CD4-positive, alpha-beta T cell treated with Interleukin-4 for 1 hour (primary cell): ENCODE results near the gene NSL1.
A peak's percentile ranks its signal among the peaks of the same experiment; 100 is the strongest.
"Not testable (repeated sequence)": the region's sequence is repeated elsewhere in the genome, so short reads cannot be mapped to it uniquely, and the experiment has no call there.

ENCODE experiments used
- DNase-seq, 2 donors: peaks; one replicate each; pipeline ENCODE4 v3.0.0-alpha.2; 2020 to 2022

NSL1 gene

DNA sequence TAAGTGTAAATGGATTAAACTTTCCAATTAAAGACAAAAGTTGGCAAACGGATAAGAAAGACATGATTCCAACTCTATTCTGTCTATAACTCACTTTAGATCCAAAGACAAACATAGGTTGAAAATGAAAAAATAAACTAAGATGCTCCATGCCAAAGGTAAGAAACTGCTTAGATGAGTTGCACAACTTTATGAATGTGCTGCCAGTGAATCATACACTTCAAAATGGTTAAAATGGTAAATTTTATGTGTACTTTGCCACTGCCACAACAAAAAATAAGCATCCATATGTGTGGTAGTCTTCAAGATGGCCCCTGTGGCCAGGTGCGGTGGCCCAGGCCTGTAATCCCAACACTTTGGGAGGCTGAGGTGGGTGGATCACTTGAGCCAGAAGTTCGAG, 45.0 kb downstream of the NSL1 start:
- DNase-seq = no peak

DNA sequence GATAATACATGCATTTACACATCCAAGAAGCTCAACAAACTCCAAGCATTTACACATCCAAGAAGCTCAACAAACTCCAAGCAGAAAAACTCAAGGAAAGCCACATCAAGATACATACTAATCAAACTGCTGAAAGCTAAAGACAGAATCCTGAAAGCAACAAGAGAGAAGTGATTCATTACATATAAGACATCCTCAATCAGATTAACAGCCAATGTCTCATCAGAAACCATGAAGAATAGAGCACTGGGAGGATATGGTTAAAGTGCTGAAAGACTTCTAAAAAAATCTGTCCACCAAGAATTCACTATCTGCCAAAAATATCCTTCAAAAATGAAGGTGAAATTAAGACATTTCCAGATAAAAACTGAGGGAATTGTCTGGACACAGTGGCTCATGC, 46.3 kb downstream of the NSL1 start:
- no peak for DNase-seq

DNA sequence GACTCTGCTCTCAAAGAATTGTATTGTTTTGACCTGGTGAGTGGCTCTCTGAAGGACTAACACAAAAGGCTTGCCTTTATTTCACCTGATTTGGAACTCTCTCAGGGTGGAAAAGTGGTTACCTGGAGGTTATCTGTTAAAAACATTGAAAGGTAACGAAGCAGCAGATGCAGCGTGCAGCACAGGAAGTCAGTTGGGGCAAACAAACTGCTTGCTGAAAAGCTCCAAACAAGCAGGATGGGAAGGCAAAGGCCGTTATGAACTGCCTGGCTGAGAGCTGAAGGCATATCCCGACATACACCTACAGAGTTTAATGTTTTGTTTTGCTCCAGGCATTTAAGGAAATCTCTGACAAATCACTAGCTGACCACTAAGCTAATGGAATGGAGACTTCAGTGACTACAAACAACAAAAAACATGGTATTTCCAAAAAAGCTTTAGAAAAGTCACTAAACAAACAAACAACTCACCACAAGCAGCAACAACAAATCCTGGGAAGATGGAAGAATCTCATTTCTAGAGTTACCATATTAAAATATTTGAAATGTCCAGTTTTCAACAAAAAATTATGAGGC, 47.6 kb downstream of the NSL1 start:
- no peak for DNase-seq

DNA sequence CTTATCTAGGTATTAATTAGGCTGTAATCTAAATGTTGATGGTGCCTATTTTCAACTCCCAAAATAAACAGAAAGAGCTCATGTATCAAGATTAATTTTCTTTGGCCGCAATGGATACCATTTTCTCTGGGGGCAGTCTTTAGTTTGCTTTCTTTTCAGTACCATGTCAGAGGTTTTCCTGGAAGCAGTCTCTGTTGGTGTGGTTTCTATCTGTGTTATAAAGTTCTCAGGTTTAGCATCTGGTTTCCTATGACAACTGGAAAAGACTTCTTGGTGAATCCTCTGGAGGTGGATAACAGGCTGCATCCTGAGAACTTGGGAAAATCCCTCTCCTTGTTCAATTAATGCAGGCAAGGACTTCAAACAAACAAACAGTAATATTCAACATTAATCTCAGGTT, 53.2 kb downstream of the NSL1 start:
- peak in 1 of 2 donors; percentile 16 for DNase-seq

DNA sequence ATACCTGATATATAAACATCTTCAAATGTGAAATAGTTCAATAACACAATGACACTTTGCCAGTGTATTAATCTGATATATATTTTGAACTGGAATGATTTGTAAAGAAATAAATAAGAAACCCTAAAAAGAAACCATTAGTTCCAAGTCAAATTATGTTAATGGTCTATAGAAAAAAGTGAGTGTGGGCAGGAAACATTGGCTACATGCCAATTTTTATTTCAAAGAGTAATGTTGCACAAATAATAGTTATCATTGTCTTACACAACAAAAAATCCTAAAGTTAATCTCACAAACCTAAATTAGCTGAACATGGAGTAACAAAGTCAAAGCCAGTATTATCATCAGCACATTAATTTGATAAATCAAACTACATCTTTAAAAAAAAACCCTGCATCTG, 54.0 kb downstream of the NSL1 start:
- DNase-seq = no peak

DNA sequence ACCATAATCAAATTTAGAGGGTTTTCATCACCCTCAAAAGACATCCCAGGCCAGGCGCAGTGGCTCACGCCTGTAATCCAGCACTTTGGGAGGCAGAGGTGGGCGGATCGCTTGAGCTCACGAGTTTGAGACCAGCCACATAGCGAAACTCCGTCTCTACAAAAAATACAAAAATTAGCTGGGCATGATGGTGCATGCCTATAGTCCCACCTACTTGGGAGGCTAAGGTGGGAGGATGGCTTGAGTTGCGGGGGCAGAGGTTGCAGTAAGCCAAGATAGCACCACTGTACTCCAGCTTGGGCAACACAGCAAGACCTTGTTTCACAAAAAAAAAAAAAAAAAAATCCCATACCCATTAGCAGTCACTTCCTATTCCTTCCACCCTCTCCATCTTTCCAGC, 58.5 kb downstream of the NSL1 start:
- DNase-seq = no peak

DNA sequence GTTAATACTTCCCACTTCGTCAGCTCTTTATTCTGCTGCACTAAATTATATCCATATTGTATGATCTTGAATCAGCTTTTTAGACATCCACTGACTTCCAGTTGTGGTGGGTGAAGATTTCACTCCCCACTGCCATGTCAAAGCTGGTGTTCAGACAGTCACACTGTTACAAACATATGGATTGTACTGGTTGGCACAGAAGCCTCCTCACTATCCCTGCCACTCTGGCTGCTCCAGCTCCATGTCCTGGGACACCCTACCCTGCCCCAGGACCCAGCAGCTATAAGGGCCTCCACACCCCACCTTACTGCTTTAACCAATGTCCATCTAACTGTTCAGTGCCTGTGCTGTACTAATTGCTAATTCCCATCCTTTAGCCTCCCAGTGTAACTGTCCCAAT, 59.9 kb downstream of the NSL1 start:
- DNase-seq = no peak

DNA sequence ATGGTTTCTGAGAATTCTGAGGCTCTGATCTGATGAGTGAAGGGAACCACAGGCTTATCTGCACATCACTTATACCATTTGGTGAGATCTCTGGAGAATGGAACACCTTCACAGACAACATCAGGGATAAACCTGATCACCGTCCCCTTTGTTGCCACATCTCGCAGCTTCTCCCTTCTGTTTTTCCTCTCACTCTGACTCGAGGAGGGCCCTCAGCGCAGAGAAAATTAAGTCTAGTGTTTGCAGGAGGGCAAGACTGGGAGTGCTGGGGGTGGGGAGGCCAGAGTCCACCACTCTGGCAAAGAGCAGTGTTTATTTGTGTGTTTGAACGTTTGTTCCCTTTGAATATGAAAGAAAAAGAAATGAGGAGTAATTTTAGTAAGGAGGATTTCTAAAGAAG, 63.0 kb downstream of the NSL1 start:
- DNase-seq = no peak

DNA sequence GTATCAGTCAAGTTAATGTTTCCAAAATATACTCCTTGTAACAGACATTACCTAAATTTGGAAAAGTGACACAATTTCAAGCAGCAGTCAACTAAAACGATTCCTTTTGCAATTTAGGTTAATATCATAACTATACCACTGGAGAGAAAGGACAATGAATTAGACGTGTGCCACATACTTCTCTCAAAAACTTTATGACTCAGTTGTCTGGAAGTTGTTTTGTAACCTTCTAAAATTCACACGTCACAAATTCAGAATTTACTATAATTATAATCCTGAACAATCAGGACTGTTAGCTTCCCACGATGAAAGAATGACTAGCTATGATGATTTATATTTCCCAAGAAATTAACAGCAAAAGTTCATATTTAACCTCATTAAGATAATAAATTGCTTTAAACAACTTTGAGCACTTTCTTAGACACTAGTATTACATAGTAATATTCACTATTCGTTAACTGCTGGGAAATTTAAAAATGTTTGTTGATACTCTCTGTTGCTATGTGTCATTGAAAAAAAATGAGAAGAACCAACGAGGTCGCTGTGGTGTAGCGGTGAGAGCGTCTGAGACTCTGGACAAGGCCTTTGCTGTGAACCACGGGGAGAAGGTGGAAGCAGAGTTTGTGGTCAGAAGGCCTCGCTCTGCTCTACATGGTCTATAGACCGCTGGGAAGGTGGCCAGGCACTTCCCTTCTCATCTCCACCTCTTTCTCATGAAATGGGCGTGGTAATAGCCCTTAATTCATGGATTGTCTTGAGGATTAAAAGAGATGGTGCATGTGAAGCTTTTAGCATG, 64.0 kb downstream of the NSL1 start:
- DNase-seq = peak; percentile 37 to 41

DNA sequence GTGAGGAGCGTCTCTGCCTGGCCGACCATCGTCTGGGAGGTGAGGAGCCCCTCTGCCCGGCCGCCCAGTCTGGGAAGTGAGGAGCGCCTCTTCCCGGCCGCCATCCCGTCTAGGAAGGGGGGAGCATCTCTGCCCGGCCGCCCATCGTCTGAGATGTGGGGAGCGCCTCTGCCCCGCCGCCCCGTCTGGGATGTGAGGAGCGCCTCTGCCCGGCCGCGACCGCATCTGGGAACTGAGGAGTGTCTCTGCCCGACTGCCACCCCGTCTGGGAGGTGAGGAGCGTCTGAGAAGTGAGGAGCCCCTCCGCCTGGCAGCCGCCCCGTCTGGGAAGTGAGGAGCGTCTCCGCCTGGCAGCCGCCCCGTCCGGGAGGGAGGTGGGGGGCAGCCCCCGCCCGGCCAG, 66.9 kb downstream of the NSL1 start:
- not testable (repeated sequence) for DNase-seq

DNA sequence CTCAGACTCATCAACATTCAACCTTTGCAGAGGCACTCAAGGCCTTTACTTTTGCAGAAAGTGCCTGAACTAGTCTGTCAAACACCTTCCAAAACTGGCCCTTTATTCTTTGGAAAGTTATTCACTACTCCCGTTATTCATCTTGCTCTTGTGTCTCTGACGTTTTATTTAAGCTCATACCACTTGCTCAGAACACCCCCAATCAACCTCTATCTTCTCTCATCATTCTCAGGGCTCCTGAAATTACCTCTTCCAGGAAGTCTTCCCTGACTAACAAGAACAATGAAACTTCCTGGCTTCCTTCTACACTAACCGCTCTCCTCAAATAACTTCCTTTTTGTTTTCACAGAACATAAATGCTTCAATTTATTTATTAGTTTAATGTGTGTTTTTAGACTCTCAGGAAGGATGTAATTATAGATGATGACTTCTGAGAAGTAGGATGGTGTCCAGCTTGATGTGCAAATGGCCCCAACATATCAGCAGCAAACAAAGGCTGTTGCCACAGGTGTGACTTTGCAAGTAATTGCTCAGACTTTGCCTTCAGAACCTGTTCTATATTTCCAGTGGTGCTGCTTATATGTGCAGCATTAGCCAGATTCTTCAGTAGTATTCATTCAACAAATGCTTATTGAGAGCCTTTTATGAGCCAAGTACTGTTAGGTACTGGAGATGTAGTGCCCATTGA, 69.2 kb downstream of the NSL1 start:
- no peak for DNase-seq

DNA sequence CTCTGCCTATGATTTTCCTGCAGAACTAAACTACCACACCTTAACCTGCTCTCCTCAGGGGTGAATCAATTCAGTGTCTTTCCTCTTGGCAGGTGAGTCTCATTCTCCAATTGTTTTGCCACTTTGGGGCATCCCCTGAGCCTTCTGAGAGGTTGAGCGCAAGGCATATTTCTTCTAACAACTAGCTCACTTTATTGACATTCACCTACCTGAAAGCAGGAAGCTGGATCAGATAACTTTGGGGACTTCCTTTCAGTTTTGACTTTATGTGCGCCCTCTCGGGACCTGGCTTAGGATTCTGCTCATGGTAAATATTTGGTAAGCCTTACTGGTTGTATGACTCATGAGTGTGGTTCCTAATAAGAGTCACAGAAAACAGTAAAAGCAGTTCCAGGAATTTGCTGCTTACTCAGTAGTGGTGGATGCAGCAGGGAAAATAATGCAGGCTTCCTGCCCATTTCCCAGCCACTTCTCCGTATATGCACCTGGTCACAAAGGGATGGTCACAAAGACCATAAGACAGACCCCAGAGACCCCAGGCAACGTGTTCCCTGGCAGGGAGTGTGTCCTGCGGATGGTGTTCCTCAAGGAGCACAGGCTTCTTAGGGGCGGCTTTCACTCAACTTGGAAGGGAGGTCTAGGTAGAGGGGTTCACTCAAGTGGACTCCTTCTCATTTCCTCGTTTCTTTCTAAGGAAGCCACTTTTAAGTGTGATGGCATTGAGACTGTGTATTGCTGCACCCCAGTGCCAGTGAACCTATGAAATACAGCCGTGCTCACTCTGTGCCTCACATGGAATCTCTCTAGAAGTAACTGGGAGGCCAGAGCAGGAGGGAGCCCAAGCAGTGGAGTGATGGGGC, 70.0 kb downstream of the NSL1 start:
- DNase-seq = no peak

DNA sequence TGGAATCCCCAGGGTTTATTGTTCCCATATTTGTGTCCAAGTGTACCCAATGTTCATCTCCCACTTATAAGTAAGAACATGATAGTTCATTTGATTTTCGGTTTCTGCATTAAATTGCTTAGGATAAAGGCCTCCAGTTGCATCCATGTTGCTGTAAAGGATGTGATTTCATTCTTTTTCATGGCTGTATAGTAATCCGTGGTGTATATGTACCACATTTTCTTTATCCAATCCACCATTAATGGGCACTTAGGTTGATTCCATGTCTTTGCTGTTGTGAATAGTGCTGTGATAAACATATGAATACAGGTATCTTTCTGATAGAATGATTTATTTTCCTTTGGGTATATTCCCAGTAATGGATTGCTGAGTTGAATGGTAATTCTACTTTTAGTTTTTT, 71.9 kb downstream of the NSL1 start:
- no peak for DNase-seq

DNA sequence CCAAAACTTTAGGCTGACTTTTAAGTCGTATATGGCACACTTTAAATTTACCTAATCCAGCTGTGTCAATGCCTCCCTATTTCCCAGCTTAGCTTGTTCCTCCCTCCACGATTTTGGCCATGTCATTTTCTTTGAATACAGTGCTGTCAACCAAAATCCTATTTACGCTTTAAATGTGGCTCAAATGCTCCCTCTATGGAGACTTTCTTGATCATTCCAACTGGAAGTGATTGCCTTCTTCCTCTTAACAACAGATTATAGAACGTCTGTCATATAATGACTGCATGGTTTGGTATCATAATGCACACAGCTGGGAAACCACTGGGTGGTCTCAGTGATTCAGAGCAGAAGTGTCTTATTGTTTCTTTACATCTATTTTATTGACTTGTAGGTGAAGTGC, 73.1 kb downstream of the NSL1 start:
- DNase-seq = no peak

DNA sequence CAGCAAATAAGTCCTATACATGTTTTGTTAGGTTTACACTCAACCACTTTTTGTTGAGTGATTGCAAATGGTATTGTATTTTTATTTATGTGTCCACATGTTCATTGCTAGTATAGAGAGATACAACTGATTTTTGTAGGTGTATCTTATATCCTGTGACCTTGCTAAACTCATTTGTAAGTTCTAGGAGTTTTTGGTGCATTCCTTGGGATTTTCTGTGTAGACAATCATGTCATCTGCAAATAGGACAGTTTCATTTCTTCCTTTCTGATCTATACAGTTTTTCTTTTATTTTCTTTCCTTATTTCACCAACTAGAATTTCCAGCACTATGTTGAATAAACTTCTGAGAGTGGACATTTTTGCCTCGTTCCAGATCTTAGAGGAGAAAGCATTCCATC, 75.4 kb downstream of the NSL1 start:
- DNase-seq = no peak

DNA sequence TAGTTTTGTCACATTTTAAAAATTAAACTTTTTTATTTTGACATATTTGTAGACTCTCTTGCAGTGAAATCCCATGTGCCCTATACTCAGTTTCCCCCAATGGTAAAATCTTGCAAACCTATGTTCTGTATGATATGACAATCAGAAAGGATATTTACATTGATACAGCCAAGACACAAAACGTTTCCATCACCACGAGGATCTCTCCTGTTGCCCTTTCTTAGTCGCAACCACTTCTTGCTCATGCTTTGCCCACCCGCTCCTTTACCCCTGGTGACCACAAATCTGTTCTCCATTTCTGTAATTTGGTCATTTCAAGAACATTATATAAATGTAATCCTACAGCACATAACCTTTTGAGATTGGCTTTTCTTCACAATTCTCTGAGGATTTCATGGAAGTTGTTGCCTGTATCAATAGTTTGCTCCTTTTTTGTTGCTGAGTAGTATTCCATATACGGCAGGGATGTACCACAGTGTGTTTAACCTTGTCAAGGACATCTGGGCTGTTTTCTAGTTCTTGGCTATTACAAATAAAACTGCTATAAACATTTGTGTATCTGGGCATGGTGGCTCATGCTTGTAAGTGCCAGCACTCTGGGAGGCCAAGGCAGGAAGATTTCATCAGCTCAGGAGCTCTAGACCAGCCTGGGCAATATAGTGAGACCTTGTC, 78.0 kb downstream of the NSL1 start:
- DNase-seq = no peak

DNA sequence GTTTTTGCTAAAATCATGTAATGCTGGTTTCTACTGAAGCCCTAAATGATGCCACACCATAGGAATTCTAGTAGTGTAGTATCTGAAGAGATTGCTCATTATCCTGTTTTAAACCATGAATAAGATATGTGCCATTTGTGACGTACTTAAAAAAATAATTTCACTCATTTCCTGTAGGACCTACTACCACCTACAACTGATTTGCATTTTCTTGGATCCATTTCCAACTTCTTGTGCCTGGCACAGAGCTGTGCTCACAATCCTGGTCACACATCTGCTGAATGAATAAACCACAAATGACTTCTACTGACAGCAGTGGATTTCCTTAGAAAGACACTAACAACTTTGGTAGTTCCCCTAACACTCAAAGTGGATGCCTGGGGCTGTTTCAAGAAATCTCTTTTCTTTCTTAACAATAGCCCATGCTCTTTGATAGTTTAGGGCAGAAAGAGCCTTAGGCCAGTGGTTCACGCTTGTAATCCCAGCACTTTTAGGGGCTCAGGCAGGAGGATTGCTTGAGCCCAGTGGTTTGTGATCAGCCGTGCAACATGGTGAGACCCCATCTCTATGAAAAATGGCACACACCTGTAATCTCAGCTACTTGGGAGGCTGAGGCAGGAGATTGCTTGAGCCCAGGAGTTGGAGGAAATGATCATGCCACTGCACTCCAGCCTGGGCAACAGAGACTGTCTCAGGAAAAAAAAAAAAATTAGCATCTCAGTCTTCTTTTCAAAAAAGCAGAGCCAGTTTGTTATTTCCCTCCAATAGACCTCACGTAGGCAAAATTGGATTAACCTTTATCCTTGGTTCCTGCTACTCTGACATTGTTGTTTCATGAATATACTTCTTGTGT, 78.9 kb downstream of the NSL1 start:
- DNase-seq = no peak

DNA sequence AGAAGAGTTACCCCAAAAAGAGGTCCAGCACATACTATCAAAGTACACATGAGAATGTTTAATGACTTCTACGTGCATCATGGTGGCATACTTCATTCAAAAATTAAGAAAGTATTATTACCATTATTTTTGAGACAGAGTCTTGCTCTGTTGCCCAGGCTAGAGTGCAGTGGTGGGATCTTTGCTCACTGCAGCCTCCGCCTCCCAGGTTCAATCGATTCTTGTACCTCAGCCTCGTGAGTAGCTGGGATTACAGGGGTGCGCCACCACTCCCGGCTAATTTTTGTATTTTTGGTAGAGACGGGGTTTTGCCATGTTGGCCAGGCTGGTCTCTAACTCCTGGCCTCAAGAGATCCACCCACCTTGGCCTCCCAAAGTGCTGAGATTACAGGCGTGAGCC, 79.6 kb downstream of the NSL1 start:
- DNase-seq = not testable (repeated sequence)

DNA sequence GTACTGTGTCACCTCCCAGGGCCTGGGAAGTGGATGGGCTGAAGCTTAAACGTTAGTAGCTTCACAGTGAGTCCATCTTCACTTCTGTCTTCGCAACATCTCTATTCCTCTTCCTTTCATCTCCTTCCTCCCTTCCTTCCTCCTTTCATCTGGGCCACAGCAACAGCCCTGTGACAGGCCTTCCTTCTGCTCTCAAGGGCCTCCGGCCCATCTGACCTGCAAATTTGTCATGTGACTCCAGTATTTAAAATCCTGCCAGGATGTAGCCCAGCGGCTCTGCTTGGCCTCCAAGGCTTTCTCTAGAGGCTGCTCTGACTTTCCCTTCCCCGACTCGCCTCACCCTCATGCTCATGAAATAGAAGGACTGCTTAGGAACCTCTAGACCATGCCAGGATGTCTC, 81.0 kb downstream of the NSL1 start:
- no peak for DNase-seq

DNA sequence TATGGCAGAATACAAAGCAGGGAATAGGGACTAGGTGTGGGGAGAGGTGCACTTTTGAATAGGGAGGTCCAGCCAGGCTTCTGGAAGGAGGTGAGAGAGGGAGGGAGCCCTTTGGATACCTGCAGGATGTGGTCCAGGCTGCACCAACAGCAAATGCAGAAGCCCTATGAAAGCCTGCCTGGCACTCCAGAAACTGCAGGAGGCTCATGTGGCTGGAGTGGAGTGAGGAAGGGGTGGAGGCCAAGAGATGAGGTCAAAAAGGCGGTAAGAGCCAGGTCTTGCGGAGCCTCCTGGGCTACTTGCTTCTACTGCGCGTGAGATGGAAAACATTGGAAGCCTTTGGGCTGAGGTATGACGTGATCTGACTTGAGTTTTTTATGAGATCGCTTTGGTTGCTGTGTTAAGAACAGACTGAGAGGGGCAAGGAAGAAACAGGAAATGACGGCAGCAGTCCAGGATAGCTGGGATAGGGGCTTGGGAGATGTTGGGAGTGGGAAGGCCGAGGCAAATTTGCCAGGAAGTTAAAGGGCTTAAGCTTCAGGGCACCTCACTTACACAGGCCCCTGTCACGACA, 87.5 kb downstream of the NSL1 start:
- no peak for DNase-seq

DNA sequence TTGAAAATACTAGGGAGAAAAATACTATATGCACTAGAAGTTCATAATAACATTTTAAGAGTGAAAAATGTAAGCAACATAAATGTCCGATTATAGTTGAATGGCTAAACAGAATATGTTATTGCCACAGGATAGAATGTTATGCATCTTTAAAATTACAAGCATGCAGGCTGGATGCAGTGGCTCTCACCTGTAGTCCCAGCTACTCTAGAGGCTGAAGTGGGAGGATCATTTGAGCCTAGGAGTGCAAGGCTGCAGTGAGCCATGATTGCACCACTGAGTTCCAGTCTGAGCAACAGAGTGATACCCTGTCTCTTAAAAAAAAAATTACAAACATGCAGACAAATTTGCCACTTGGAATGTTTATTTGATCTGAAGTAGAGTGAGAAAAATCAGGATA, 88.9 kb downstream of the NSL1 start:
- DNase-seq = no peak
